ENCODE data around the gene MYLK.

The MYLK gene

DNA sequence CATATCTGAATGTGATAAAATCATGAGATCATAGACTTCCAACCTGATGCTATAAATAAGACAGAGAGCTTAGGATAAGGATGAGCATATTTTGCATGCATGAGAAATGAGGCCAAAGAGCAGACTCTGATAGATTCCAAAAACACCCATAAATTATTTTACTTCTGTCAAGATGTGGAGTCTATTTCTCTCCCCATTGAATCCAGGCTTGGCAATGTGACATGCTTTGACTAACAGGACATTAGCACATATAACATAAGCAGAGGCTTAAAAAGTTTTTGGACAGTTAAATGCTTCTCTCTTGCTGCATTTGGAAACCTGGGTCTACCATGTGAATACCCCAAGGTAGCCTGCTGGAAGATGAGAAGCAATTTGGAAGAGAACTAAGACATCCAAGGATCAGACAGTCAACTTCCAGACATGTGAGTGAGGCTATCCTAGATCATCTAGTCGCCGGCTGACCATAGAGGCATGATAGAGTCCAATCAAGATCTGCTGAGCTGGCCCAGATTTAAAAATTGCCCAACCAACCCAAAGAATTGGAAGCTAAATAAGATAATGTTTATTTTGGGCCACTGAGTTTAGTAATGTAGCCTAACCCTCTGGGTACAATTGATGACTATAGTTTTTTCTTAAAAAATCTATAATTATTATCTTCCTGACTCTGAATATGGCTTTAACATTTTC, 30.3 kb downstream of the MYLK start:
- H3K4me2 ChIP-seq (ENCODE audit: low read depth, low read length, poor library complexity, severe bottlenecking) = no peak overlapping the region
- no peaks in the 10 kb centered on the region for H3K9me2 ChIP-seq (replicated peaks; ENCODE audit: low read depth, low read length)
- no peaks in the 10 kb centered on the region for H3K9me3 ChIP-seq (ENCODE audit: insufficient read depth, low read depth, low read length)
- H3K9ac ChIP-seq (ENCODE audit: low read depth, low read length, poor library complexity, severe bottlenecking) = no peak overlapping the region
- no peaks in the 10 kb centered on the region for H3K36me3 ChIP-seq (ENCODE audit: insufficient read depth, low read length)
- no peaks in the 10 kb centered on the region for H3K79me2 ChIP-seq (ENCODE audit: insufficient read depth, low read length)
- H3K4me1 ChIP-seq (ENCODE audit: insufficient read depth, low read length, poor library complexity, severe bottlenecking) = no peaks in the 10 kb centered on the region
- H2AFZ ChIP-seq (ENCODE audit: low read length) = no peak overlapping the region
- TF ChIP-seq, protein P1, sequence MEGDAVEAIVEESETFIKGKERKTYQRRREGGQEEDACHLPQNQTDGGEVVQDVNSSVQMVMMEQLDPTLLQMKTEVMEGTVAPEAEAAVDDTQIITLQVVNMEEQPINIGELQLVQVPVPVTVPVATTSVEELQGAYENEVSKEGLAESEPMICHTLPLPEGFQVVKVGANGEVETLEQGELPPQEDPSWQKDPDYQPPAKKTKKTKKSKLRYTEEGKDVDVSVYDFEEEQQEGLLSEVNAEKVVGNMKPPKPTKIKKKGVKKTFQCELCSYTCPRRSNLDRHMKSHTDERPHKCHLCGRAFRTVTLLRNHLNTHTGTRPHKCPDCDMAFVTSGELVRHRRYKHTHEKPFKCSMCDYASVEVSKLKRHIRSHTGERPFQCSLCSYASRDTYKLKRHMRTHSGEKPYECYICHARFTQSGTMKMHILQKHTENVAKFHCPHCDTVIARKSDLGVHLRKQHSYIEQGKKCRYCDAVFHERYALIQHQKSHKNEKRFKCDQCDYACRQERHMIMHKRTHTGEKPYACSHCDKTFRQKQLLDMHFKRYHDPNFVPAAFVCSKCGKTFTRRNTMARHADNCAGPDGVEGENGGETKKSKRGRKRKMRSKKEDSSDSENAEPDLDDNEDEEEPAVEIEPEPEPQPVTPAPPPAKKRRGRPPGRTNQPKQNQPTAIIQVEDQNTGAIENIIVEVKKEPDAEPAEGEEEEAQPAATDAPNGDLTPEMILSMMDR (conservative IDR thresholded peaks at IDR 0.05; ENCODE audit: low read length) = no peak
- no peak for TF ChIP-seq EZH2phosphoT487 (IDR thresholded peaks at IDR 0.05; ENCODE audit: borderline replicate concordance)
- no peaks in the 10 kb centered on the region for H3K27me3 ChIP-seq (ENCODE audit: insufficient read depth, low read length, poor library complexity, severe bottlenecking)
- H3K4me3 ChIP-seq (ENCODE audit: low read length, poor library complexity, severe bottlenecking) = no peak overlapping the region
- H4K20me1 ChIP-seq (ENCODE audit: insufficient read depth, low read length, poor library complexity, severe bottlenecking) = no peaks in the 10 kb centered on the region
- no peaks in the 10 kb centered on the region for H3F3A ChIP-seq (ENCODE audit: low read depth)

DNA sequence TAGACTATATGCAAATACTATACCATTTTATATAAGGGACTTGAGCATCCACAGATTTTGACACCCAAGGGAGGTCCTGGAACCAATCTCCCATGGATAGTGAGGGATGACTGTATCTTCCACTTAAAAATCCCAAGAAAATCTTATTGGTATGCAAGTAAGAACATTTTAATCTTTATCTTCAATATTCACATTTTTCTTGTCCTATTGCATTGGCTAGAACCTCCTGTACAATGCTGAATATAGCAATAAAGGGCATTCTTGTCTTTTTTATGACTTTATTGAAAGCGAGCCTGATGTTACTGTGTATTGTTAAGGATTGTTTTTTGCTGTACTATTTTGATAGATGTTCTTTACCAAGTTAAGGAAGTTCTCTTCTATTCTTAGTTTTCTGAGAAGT, 36.9 kb downstream of the MYLK start:
- Histone ChIP-seq H3K9ac (ENCODE audit: low read depth, low read length, poor library complexity, severe bottlenecking) (no peak overlapping the region), H3K27me3 (ENCODE audit: insufficient read depth, low read length, poor library complexity, severe bottlenecking) (peaks cover 6% of the 10 kb centered on the region), H3K9me2 (replicated peaks; ENCODE audit: low read depth, low read length) (no peaks in the 10 kb centered on the region), H3K4me2 (ENCODE audit: low read depth, low read length, poor library complexity, severe bottlenecking) (no peak overlapping the region), H3K36me3 (ENCODE audit: insufficient read depth, low read length) (no peaks in the 10 kb centered on the region), H2AFZ (ENCODE audit: low read length) (no peak overlapping the region), H3F3A (ENCODE audit: low read depth) (no peaks in the 10 kb centered on the region), H3K79me2 (ENCODE audit: insufficient read depth, low read length) (no peaks in the 10 kb centered on the region), H3K9me3 (ENCODE audit: insufficient read depth, low read depth, low read length) (peaks cover 17% of the 10 kb centered on the region), H3K4me1 (ENCODE audit: insufficient read depth, low read length, poor library complexity, severe bottlenecking) (no peaks in the 10 kb centered on the region), H3K4me3 (ENCODE audit: low read length, poor library complexity, severe bottlenecking) (no peak overlapping the region), H4K20me1 (ENCODE audit: insufficient read depth, low read length, poor library complexity, severe bottlenecking) (no peaks in the 10 kb centered on the region)
- TF ChIP-seq, protein P1 (conservative IDR thresholded peaks at IDR 0.05; ENCODE audit: low read length) = no peak
- TF ChIP-seq EZH2phosphoT487 (IDR thresholded peaks at IDR 0.05; ENCODE audit: borderline replicate concordance) = no peak

DNA sequence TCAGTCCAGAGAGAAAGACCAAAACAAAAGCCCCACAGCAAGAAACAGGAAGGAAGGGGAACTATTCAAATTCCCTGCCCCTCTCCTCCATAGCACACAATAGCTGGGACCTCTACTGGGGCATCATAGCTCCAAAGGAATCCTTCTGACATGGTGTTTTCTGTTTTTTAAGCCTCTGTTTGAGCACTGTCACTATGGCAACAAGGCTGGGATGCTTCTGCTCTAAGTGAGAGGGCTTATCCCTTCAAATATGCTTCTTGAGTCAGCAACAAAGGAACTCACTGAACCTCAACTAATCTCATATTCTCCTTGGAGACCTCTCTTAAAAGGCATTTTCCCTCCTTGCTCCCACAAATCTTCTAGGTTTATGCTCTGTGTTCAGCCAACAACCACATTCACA, 40.5 kb downstream of the MYLK start:
- Histone ChIP-seq H3K4me2 (ENCODE audit: low read depth, low read length, poor library complexity, severe bottlenecking) (no peak overlapping the region), H3K9me3 (ENCODE audit: insufficient read depth, low read depth, low read length) (peaks cover 18% of the 10 kb centered on the region), H3K9me2 (replicated peaks; ENCODE audit: low read depth, low read length) (no peaks in the 10 kb centered on the region), H2AFZ (ENCODE audit: low read length) (no peak overlapping the region), H3K4me1 (ENCODE audit: insufficient read depth, low read length, poor library complexity, severe bottlenecking) (no peaks in the 10 kb centered on the region), H3K27me3 (ENCODE audit: insufficient read depth, low read length, poor library complexity, severe bottlenecking) (peaks cover 6% of the 10 kb centered on the region), H3K36me3 (ENCODE audit: insufficient read depth, low read length) (no peaks in the 10 kb centered on the region), H3K4me3 (ENCODE audit: low read length, poor library complexity, severe bottlenecking) (no peak overlapping the region), H3K9ac (ENCODE audit: low read depth, low read length, poor library complexity, severe bottlenecking) (no peak overlapping the region), H3F3A (ENCODE audit: low read depth) (no peaks in the 10 kb centered on the region), H3K79me2 (ENCODE audit: insufficient read depth, low read length) (no peaks in the 10 kb centered on the region), H4K20me1 (ENCODE audit: insufficient read depth, low read length, poor library complexity, severe bottlenecking) (no peaks in the 10 kb centered on the region)
- TF ChIP-seq, protein P1 (conservative IDR thresholded peaks at IDR 0.05; ENCODE audit: low read length) = no peak
- TF ChIP-seq EZH2phosphoT487 (IDR thresholded peaks at IDR 0.05; ENCODE audit: borderline replicate concordance) = no peak

Measured in Loucy (cell line).